Testis (tissue), 2 donors: ENCODE data around the gene KTI12.
"Not testable (repeated sequence)": the region's sequence is repeated elsewhere in the genome, so short reads cannot be mapped to it uniquely, and the experiment has no call there.

ENCODE experiments used
- CTCF ChIP-seq, 3 experiments: fragments of 450-650 bp in 2 of 3; fragments of 200-600 bp in 1 of 3; sonication (generic) in 1 of 3; IDR thresholded peaks; one replicate each; pipeline ENCODE4 v1.5.1; 2016 to 2019; ENCODE audit warnings: antibody characterized with exemption in 3 of 3, mild to moderate bottlenecking in 2 of 3, moderate library complexity in 1 of 3
- POLR2A ChIP-seq: fragments of 450-650 bp; IDR thresholded peaks from one replicate; pipeline ENCODE4 v1.6.1; 2017; ENCODE audit warnings: antibody characterized with exemption, mild to moderate bottlenecking, moderate library complexity

- TF ChIP-seq CTCF (IDR thresholded peaks at IDR 0.05); POLR2A: not testable (repeated sequence)
Measured at GRCh38 chr1:52045666-52046195, 12.1 kb upstream of the KTI12 start.
